ENCODE results near the gene ACTA2. TPM values are rescaled to one million over a fixed set of nuclear protein-coding genes. Genes with fewer than 3 reads are reported as not detected.

Gene ACTA2
- total RNA-seq, 4 donors from 2014 or later: 146 to 162 (median 152) TPM

- Histone ChIP-seq H3K27me3 (no peaks in the 10 kb centered on the region), H3K4me3 (no peak overlapping the region), H3K36me3 (no peaks in the 10 kb centered on the region), H3K27ac (peak overlapping the region; percentile 1), H3K9me3 (no peaks in the 10 kb centered on the region), H3K4me1 (peaks cover 24% of the 10 kb centered on the region)
- WGBS: 86% methylated on average over 5 of the region's 5 CpGs
- TF ChIP-seq POLR2AphosphoS5 (IDR thresholded peaks at IDR 0.05) (no peak), POLR2A (IDR thresholded peaks at IDR 0.05) (no peak), EP300 (IDR thresholded peaks at IDR 0.05) (no peak)
- TF ChIP-seq, protein P1, sequence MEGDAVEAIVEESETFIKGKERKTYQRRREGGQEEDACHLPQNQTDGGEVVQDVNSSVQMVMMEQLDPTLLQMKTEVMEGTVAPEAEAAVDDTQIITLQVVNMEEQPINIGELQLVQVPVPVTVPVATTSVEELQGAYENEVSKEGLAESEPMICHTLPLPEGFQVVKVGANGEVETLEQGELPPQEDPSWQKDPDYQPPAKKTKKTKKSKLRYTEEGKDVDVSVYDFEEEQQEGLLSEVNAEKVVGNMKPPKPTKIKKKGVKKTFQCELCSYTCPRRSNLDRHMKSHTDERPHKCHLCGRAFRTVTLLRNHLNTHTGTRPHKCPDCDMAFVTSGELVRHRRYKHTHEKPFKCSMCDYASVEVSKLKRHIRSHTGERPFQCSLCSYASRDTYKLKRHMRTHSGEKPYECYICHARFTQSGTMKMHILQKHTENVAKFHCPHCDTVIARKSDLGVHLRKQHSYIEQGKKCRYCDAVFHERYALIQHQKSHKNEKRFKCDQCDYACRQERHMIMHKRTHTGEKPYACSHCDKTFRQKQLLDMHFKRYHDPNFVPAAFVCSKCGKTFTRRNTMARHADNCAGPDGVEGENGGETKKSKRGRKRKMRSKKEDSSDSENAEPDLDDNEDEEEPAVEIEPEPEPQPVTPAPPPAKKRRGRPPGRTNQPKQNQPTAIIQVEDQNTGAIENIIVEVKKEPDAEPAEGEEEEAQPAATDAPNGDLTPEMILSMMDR (IDR thresholded peaks at IDR 0.05): no peak
- DNase-seq (ENCODE audit: low spot score in 2 of 2): no peak
Measured at GRCh38 chr10:88981435-88981834, 28.9 kb upstream of the ACTA2 start.

DNA sequence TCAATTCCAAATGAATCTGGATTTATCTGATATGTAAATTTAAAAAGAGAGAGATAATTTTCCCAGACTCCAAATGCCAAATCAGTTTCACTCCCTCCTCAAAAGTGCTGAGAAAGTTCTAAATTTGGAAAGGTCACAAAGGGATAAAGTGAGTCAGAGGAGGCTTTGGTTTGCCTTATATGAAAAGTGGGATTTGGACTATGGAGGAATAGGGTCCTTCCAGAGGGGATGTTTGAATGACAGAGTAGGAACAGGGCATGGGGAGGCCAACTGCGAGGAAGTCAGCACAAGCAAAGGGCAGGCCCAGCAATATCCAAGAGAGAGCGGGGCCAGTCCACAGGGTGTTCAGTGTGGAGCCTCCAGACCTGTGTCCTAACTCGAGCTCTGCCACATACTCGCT lies 28.2 kb upstream of the ACTA2 start:
- Histone ChIP-seq H3K27me3 (no peaks in the 10 kb centered on the region), H3K27ac (peak overlapping the region; percentile 47), H3K9me3 (no peaks in the 10 kb centered on the region), H3K4me3 (no peak overlapping the region), H3K36me3 (no peaks in the 10 kb centered on the region), H3K4me1 (peaks cover 24% of the 10 kb centered on the region)
- DNase-seq (ENCODE audit: low spot score in 2 of 2): no peak
- TF ChIP-seq POLR2A (IDR thresholded peaks at IDR 0.05) (no peak), POLR2AphosphoS5 (IDR thresholded peaks at IDR 0.05) (no peak), EP300 (IDR thresholded peaks at IDR 0.05) (no peak)
- TF ChIP-seq, protein P1 (IDR thresholded peaks at IDR 0.05): no peak
- WGBS: 71% methylated on average over 4 of the region's 4 CpGs

DNA sequence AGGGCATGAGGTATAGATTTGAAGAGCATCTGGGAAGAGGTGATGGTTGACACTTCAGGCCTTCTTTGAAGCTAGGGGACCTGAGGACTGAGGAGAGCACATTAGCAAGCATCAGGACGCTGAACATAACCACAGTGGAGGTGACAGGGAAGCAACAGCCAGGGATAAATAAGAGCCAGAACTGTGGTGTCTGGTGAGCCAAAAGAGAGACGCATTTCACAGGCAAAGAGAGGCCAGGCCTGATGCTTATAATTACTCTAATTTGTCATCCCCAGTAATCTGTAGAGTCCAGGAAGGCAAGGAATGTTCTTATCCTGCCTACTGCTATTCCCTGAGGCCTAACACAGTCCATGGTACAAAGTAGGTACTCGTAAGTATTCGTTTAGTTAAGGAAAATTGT lies 27.7 kb upstream of the ACTA2 start:
- TF ChIP-seq, protein P1 (IDR thresholded peaks at IDR 0.05): no peak
- TF ChIP-seq POLR2A (IDR thresholded peaks at IDR 0.05) (no peak), EP300 (IDR thresholded peaks at IDR 0.05) (no peak), POLR2AphosphoS5 (IDR thresholded peaks at IDR 0.05) (no peak)
- H3K4me1 ChIP-seq: peaks cover 30% of the 10 kb centered on the region
- 59% methylated on average over 4 of the region's 4 CpGs for WGBS

GRCh38 chr10:88979603-88980002 lies 27.0 kb upstream of the ACTA2 start:
- WGBS: 67% methylated on average over 4 of the region's 4 CpGs
- no peak for DNase-seq (ENCODE audit: low spot score in 2 of 2)
- TF ChIP-seq POLR2AphosphoS5 (IDR thresholded peaks at IDR 0.05): no peak
- no peak for TF ChIP-seq POLR2A (IDR thresholded peaks at IDR 0.05)
- TF ChIP-seq, protein P1 (IDR thresholded peaks at IDR 0.05): no peak
- no peak for TF ChIP-seq EP300 (IDR thresholded peaks at IDR 0.05)
- Histone ChIP-seq H3K36me3 (no peaks in the 10 kb centered on the region), H3K27me3 (no peaks in the 10 kb centered on the region), H3K27ac (peak overlapping the region; percentile 47), H3K4me3 (no peak overlapping the region), H3K4me1 (peaks cover 34% of the 10 kb centered on the region), H3K9me3 (no peaks in the 10 kb centered on the region)

More for the DNA sequence above, 27.7 kb upstream of the ACTA2 start:
- no peaks in the 10 kb centered on the region for H3K27me3 ChIP-seq
- no peak for DNase-seq (ENCODE audit: low spot score in 2 of 2)
- H3K4me3 ChIP-seq: no peak overlapping the region
- H3K36me3 ChIP-seq: no peaks in the 10 kb centered on the region
- H3K27ac ChIP-seq: peak overlapping the region; percentile 47
- H3K9me3 ChIP-seq: no peaks in the 10 kb centered on the region

DNA sequence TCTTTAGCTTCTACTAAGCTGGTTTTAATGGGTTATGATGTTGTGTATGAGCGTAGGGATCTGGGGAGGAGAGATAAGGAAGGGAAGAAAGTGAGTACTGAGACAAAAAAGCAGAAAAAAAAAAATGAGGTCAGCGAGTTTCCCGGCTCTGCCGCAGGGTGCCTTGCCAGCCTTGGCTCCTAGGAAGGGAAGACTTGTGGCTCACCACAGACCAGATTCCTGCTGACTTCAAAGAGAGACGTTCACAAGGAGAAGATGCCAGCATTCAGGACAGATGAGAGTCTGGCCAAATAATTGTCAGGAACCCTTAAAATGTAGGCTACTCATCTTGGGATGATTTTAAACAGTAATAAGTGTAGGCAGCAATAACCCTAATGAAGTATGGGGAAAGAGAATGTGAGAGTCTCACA lies 26.6 kb upstream of the ACTA2 start:
- no peaks in the 10 kb centered on the region for H3K36me3 ChIP-seq
- no peak overlapping the region for H3K4me3 ChIP-seq
- H3K27me3 ChIP-seq: no peaks in the 10 kb centered on the region
- no peaks in the 10 kb centered on the region for H3K9me3 ChIP-seq
- H3K27ac ChIP-seq: peak overlapping the region; percentile 47
- no peak for DNase-seq (ENCODE audit: low spot score in 2 of 2)
- TF ChIP-seq POLR2A (IDR thresholded peaks at IDR 0.05) (no peak), POLR2AphosphoS5 (IDR thresholded peaks at IDR 0.05) (peak in 1 of 3 donors; percentile 55)
- WGBS: 9% methylated on average over 5 of the region's 5 CpGs
- H3K4me1 ChIP-seq: peaks cover 38% of the 10 kb centered on the region

GRCh38 chr10:88978463-88978862 lies 25.9 kb upstream of the ACTA2 start:
- peaks cover 43% of the 10 kb centered on the region for H3K4me1 ChIP-seq
- H3K9me3 ChIP-seq: no peaks in the 10 kb centered on the region
- no peak overlapping the region for H3K4me3 ChIP-seq
- TF ChIP-seq EP300 (IDR thresholded peaks at IDR 0.05) (no peak), POLR2AphosphoS5 (IDR thresholded peaks at IDR 0.05) (no peak), POLR2A (IDR thresholded peaks at IDR 0.05) (no peak)
- TF ChIP-seq, protein P1 (IDR thresholded peaks at IDR 0.05): no peak
- no peaks in the 10 kb centered on the region for H3K36me3 ChIP-seq
- DNase-seq (ENCODE audit: low spot score in 2 of 2): no peak
- H3K27ac ChIP-seq: peak overlapping the region; percentile 45
- WGBS: 92% methylated on average over 2 of the region's 2 CpGs
- no peaks in the 10 kb centered on the region for H3K27me3 ChIP-seq
